DMS 273 treated with DMSO at 0.1 percent for 48 hours (cell line): ENCODE measurements around the gene NCAPH2.
"Not testable (repeated sequence)": the region's sequence is repeated elsewhere in the genome, so short reads cannot be mapped to it uniquely, and the experiment has no call there.

Experiments used
- DNase-seq: peaks from one replicate; lab custom pipeline; 2025; lab: John Stamatoyannopoulos, UW

The NCAPH2 gene

GRCh38 chr22:50530877-50531545 lies 23.0 kb downstream of the NCAPH2 start:
- DNase-seq = no peak

- DNase-seq = no peak
Measured at GRCh38 chr22:50531546-50531961, 23.5 kb downstream of the NCAPH2 start.

GRCh38 chr22:50531962-50532674 lies 24.1 kb downstream of the NCAPH2 start:
- DNase-seq = no peak

GRCh38 chr22:50532824-50533796 lies 25.1 kb downstream of the NCAPH2 start:
- no peak for DNase-seq

GRCh38 chr22:50533856-50534711 lies 26.1 kb downstream of the NCAPH2 start:
- DNase-seq = not testable (repeated sequence)

- DNase-seq = no peak
Measured at GRCh38 chr22:50535113-50535512, 27.1 kb downstream of the NCAPH2 start.

GRCh38 chr22:50536226-50536625 lies 28.2 kb downstream of the NCAPH2 start:
- no peak for DNase-seq

GRCh38 chr22:50537765-50538164 lies 29.7 kb downstream of the NCAPH2 start:
- no peak for DNase-seq

GRCh38 chr22:50540381-50540780 lies 32.4 kb downstream of the NCAPH2 start:
- no peak for DNase-seq

GRCh38 chr22:50541667-50542026 lies 33.6 kb downstream of the NCAPH2 start:
- not testable (repeated sequence) for DNase-seq

- no peak for DNase-seq
Measured at GRCh38 chr22:50542416-50542927, 34.4 kb downstream of the NCAPH2 start.

- DNase-seq = no peak
Measured at GRCh38 chr22:50544078-50544745, 36.2 kb downstream of the NCAPH2 start.

GRCh38 chr22:50544746-50545253 lies 36.8 kb downstream of the NCAPH2 start:
- DNase-seq = no peak

- no peak for DNase-seq
Measured at GRCh38 chr22:50545522-50546325, 37.7 kb downstream of the NCAPH2 start, which contains the start of gene KLHDC7B. Gene KLHDC7B, plus strand, starts transcription at chr22:50545899. Its CDS starts 345 bp downstream, at chr22:50546244.

- no peak for DNase-seq
Measured at GRCh38 chr22:50546326-50547262, 38.6 kb downstream of the NCAPH2 start.

GRCh38 chr22:50547263-50547985 lies 39.4 kb downstream of the NCAPH2 start:
- DNase-seq = no peak

GRCh38 chr22:50548040-50548920 lies 40.3 kb downstream of the NCAPH2 start:
- no peak for DNase-seq
